DND-41 (cell line): ENCODE measurements around the gene IRF1.
A peak's percentile ranks its signal among the peaks of the same experiment; 100 is the strongest.

Experiments
- ATAC-seq: fragments of 200-7000 bp; cut with Tn5 transposase; 3 replicates; pipeline ENCODE4 v1.9.1; 2021; ENCODE audit warnings: low read depth; ENCODE audit not compliant: insufficient read depth
- DNase-seq: peaks from one replicate; pipeline ENCODE4 v3.0.0-alpha.2; 2020
- H2AFZ ChIP-seq: 2 replicates; pipeline ENCODE4 v1.6.0; 2012; ENCODE audit warnings: low read depth, low read length
- H3K27ac ChIP-seq: 2 replicates; pipeline ENCODE4 v1.5.1; 2012; ENCODE audit warnings: low read length, inconsistent platforms
- H3K27me3 ChIP-seq: fragments of 200-600 bp; sonication (generic); 2 replicates; pipeline ENCODE4 v1.6.0; 2012; ENCODE audit warnings: low read length, mild to moderate bottlenecking, inconsistent platforms; ENCODE audit not compliant: insufficient read depth, poor library complexity
- H3K36me3 ChIP-seq: 2 replicates; pipeline ENCODE4 v1.5.1; 2012; ENCODE audit warnings: low read length, inconsistent platforms; ENCODE audit not compliant: insufficient read depth
- H3K4me1 ChIP-seq: 2 replicates; pipeline ENCODE4 v1.5.1; 2012; ENCODE audit warnings: mild to moderate bottlenecking, low read length; ENCODE audit not compliant: insufficient read depth
- H3K4me2 ChIP-seq: 2 replicates; pipeline ENCODE4 v1.6.0; 2012; ENCODE audit warnings: mild to moderate bottlenecking, moderate library complexity, low read length, inconsistent platforms; ENCODE audit not compliant: insufficient read depth
- H3K4me3 ChIP-seq, 2 experiments: fragments of 200-600 bp in 1 of 2; shearing (Covaris generic) in 1 of 2; 2 replicates each; pipeline ENCODE4 v1.5.1; 2012 to 2016; ENCODE audit warnings: inconsistent platforms in 2 of 2, low read length in 2 of 2, mild to moderate bottlenecking in 2 of 2, low read depth in 1 of 2, moderate library complexity in 1 of 2
- H3K79me2 ChIP-seq: 2 replicates; pipeline ENCODE4 v1.6.0; 2012; ENCODE audit warnings: low read length, inconsistent platforms; ENCODE audit not compliant: insufficient read depth
- H3K9ac ChIP-seq: 2 replicates; pipeline ENCODE4 v1.6.0; 2012; ENCODE audit warnings: low read depth, mild to moderate bottlenecking, inconsistent platforms, low read length, moderate library complexity
- H3K9me3 ChIP-seq: 2 replicates; pipeline ENCODE4 v1.5.1; 2012; ENCODE audit warnings: low read length, moderate library complexity, mild to moderate bottlenecking, inconsistent platforms; ENCODE audit not compliant: insufficient read depth, severe bottlenecking
- H4K20me1 ChIP-seq: 2 replicates; pipeline ENCODE4 v1.6.0; 2012; ENCODE audit warnings: low read length; ENCODE audit not compliant: insufficient read depth
- EZH2 ChIP-seq: IDR thresholded peaks from 3 replicates; pipeline ENCODE4 v1.6.1; 2012; ENCODE audit warnings: borderline replicate concordance, low read depth, mild to moderate bottlenecking, moderate library complexity, low read length, inconsistent platforms; ENCODE audit not compliant: severe bottlenecking
- TF ChIP-seq, protein P1 (sequence below): IDR thresholded peaks from 2 replicates; pipeline ENCODE4 v1.5.1; 2012; ENCODE audit warnings: borderline replicate concordance, low read length, moderate library complexity, mild to moderate bottlenecking; ENCODE audit not compliant: poor library complexity, severe bottlenecking; ENCODE audit errors: extremely low read depth

IRF1 gene

GRCh38 chr5:132498686-132499271 lies 8.2 kb upstream of the IRF1 start:
- H2AFZ ChIP-seq = no peak overlapping the region
- H3K27ac ChIP-seq = no peak overlapping the region
- TF ChIP-seq, protein P1, sequence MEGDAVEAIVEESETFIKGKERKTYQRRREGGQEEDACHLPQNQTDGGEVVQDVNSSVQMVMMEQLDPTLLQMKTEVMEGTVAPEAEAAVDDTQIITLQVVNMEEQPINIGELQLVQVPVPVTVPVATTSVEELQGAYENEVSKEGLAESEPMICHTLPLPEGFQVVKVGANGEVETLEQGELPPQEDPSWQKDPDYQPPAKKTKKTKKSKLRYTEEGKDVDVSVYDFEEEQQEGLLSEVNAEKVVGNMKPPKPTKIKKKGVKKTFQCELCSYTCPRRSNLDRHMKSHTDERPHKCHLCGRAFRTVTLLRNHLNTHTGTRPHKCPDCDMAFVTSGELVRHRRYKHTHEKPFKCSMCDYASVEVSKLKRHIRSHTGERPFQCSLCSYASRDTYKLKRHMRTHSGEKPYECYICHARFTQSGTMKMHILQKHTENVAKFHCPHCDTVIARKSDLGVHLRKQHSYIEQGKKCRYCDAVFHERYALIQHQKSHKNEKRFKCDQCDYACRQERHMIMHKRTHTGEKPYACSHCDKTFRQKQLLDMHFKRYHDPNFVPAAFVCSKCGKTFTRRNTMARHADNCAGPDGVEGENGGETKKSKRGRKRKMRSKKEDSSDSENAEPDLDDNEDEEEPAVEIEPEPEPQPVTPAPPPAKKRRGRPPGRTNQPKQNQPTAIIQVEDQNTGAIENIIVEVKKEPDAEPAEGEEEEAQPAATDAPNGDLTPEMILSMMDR = no peak
- TF ChIP-seq EZH2 = no peak
- no peaks in the 10 kb centered on the region for H4K20me1 ChIP-seq
- H3K4me3 ChIP-seq = no peak overlapping the region
- H3K36me3 ChIP-seq = no peaks in the 10 kb centered on the region
- no peaks in the 10 kb centered on the region for H3K27me3 ChIP-seq
- no peak overlapping the region for H3K9ac ChIP-seq
- DNase-seq = no peak
- H3K4me1 ChIP-seq = peaks cover 34% of the 10 kb centered on the region
- H3K79me2 ChIP-seq = peaks cover 14% of the 10 kb centered on the region
- no peak for ATAC-seq
- no peak overlapping the region for H3K4me2 ChIP-seq
- no peaks in the 10 kb centered on the region for H3K9me3 ChIP-seq

- ATAC-seq (no peak), DNase-seq (no peak)
- Histone ChIP-seq H3K79me2 (peaks cover 20% of the 10 kb centered on the region), H3K27me3 (no peaks in the 10 kb centered on the region), H3K4me1 (peaks cover 41% of the 10 kb centered on the region), H3K9ac (no peak overlapping the region), H2AFZ (no peak overlapping the region), H3K4me3 (no peak overlapping the region), H3K4me2 (no peak overlapping the region), H3K9me3 (no peaks in the 10 kb centered on the region), H3K36me3 (no peaks in the 10 kb centered on the region), H4K20me1 (no peaks in the 10 kb centered on the region), H3K27ac (0 out of 2 replicates have a peak overlapping the region, but pooled peaks have one; percentile 7)
- TF ChIP-seq EZH2 = no peak
- TF ChIP-seq, protein P1 = no peak
Measured at GRCh38 chr5:132498152-132498551, 7.6 kb upstream of the IRF1 start.

GRCh38 chr5:132497488-132497997 lies 7.0 kb upstream of the IRF1 start:
- Histone ChIP-seq H3K4me3 (no peak overlapping the region), H3K27me3 (no peaks in the 10 kb centered on the region), H3K9ac (no peak overlapping the region), H3K27ac (peak overlapping the region; percentile 7; the same call in 1 of the 2 replicates), H3K9me3 (no peaks in the 10 kb centered on the region), H3K79me2 (peaks cover 22% of the 10 kb centered on the region), H3K4me1 (peaks cover 41% of the 10 kb centered on the region), H2AFZ (no peak overlapping the region), H4K20me1 (no peaks in the 10 kb centered on the region), H3K4me2 (no peak overlapping the region), H3K36me3 (no peaks in the 10 kb centered on the region)
- ATAC-seq (no peak), DNase-seq (no peak)
- TF ChIP-seq, protein P1 = no peak
- no peak for TF ChIP-seq EZH2
